ENCODE measurements around the gene C6orf89.
"Not testable (repeated sequence)": the region's sequence is repeated elsewhere in the genome, so short reads cannot be mapped to it uniquely, and the experiment has no call there.

C6orf89 gene

GRCh38 chr6:36924131-36924530, 38.4 kb downstream of the C6orf89 start:
- DNase-seq (ENCODE audit: low read depth), result no peak

DNA sequence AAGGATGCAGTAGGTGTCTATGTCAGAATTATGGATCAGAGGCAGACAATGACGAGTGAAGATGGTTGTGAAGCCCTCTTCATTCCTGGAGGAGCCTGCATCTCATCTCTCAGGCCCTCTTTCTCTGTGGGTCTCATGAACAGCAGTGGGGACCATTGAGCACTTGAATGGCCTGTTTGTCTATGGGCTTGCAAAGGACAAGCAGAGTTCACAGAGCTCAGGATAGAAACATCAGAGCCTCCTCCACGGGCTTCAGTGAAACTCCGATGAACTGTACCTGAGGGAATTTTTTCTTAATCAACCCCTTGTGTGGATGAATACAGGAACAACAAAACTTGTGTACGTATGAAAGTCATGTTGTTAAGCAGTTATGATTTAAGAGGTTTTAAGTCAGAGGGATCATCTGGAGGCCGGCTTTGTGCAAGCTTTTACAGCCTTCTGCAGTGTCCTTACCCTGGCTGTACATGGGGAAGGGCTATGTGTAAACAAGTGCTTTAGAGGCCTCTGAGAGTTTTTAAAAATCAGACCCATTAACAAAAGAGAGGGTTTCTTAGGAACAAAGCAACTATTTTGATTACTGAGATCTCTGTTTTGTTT, 39.1 kb downstream of the C6orf89 start:
- no peak for DNase-seq (ENCODE audit: low read depth)

DNA sequence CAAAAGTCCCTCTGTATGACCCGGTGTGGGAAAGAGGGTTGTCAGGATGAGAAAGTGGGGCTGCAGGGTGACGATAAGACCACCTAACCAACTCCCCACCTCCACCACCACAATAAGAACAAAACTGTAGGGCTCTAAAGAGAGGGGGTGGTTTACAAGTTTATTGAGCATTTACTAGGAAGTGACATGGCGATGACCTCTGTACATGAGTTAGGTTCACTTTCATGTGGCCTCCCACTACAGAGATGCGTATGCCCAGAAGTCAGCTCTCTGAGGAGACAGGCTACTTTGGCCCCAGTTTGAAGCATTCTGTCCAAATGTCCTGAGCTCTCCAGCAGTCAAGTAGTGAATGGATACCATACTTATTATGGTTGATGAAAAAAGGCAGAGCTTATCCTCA, 40.1 kb downstream of the C6orf89 start:
- DNase-seq (ENCODE audit: low read depth), result no peak

- no peak for DNase-seq (ENCODE audit: low read depth)
Observed at GRCh38 chr6:36926708-36927513, 41.2 kb downstream of the C6orf89 start.

DNA sequence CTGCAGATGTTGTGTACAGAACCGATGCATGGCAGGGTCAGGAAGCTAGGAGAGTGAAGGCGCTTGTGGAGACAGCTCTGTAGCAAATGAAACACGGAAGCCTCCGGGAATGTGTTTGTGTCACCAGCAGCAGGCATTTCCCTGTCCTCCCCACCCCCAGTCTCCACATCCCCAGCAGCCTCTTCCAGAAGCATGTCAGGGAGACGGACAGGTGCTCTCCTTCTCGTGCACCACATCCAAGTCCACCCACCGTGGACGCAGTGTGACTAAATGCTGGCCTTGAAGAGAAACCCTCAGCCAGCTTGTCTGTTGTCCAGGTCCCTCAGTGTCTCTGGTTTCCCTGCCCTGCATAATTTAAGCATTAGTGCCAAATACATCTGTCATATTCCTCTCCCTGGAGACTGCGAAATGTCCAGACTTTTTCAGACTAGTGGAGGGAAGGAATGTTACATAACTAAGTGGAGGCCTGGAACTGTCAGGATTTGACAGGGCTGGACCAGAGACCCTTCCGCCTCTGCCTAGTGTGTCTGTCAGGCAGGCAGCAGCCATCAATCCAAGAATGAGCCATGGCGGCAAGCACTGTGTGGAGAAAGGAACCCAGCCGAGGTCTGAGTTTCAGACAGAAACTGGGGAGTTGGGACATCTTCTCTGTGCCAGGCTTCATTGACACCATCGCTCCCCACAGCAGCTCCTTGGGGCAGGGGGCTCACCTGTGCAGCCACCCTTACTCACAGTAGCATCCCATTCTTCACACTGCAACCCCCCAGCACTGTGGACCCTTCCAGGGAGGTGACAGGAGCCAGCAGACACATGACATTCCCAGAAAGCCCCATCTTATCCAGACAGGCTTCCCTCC, 42.2 kb downstream of the C6orf89 start:
- DNase-seq (ENCODE audit: low read depth), result no peak

- DNase-seq (ENCODE audit: low read depth), result no peak
Observed at GRCh38 chr6:36928547-36928918, 42.8 kb downstream of the C6orf89 start.

GRCh38 chr6:36929152-36929551, 43.4 kb downstream of the C6orf89 start:
- DNase-seq (ENCODE audit: low read depth), result no peak

DNA sequence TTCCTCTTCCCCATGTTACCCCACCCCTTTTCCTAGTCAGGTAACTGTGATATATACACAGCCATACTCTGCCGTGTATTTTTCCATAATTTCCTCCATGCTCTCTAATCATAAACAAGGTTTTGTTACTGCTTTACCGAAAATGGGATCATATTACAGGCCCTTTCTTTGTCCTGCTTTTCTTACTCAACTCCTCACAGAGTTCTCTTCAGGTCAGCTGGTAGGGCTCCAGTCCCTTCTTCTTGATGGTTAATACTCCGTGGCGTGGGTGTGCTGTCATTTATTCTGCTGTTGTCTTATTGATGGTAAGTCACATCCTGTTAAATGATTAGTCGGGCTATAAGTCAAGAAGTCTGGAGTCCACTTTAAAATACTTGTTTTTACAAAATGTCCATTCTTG, 43.9 kb downstream of the C6orf89 start:
- DNase-seq (ENCODE audit: low read depth), result no peak

- no peak for DNase-seq (ENCODE audit: low read depth)
Observed at GRCh38 chr6:36930483-36930882, 44.7 kb downstream of the C6orf89 start.

GRCh38 chr6:36933102-36933501, 47.4 kb downstream of the C6orf89 start:
- DNase-seq (ENCODE audit: low read depth), result no peak

- DNase-seq (ENCODE audit: low read depth), result no peak
Observed at GRCh38 chr6:36933519-36933918, 47.8 kb downstream of the C6orf89 start.

DNA sequence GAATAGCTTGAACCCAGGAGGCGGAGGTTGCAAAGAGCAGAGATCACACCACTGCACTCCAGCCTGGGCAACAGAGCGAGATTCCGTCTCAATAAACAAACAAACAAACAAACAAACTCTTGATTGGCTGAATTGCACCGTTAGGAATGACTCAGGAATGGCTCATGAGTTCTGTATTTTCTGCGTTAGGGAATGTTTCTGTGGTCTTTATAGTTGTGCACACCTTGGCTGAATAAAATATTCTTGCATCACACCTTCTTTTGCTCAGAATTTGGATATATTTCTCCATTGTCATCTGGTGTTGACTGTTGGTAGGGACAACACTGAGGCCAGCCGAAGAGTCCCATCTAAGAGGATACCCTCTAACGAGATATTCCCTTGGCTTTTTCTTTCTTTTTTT, 49.1 kb downstream of the C6orf89 start:
- no peak for DNase-seq (ENCODE audit: low read depth)

- DNase-seq (ENCODE audit: low read depth), result no peak
Observed at GRCh38 chr6:36936824-36937223, 51.1 kb downstream of the C6orf89 start.

DNA sequence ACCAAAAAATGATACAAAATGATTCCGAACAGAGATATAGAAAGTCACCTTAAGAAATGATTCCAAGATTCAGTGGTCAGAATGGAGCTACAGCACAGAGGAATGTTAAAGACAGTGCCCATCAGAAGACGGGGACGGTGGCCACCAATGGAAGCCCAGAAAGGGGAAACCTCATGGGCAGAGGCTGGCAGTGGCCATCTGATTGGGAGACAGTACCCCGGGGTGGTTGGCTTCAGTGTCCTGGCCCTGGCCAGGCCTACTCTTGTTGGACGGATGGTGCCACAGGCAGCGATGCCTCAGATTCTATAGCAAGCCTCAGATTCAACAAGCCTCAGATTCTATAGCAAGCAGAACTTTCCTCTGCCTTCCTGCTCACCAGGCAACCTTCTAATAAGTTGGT, 52.1 kb downstream of the C6orf89 start:
- DNase-seq (ENCODE audit: low read depth), result no peak

GRCh38 chr6:36938536-36938935, 52.8 kb downstream of the C6orf89 start:
- DNase-seq (ENCODE audit: low read depth), result no peak

DNA sequence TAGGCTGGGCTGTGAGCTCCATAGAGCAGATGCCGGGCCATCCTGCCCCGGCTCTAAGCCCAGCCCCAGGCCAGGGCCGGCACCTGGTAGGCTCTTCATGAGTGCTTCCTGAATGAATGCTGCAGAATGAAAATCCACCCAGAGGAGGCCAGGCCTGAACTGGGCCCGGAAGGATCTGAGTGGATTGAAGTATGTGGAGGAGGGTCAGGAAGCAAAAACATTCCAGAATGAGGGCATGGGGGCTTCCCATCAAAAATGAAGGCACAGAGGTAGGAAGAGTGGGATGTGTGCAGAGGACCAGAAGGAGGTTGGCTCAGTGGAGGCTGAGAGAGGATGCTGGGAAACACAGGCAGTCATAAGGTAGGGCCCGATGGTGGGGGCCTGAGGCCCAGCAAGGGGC, 53.3 kb downstream of the C6orf89 start:
- not testable (repeated sequence) for DNase-seq (ENCODE audit: low read depth)

DNA sequence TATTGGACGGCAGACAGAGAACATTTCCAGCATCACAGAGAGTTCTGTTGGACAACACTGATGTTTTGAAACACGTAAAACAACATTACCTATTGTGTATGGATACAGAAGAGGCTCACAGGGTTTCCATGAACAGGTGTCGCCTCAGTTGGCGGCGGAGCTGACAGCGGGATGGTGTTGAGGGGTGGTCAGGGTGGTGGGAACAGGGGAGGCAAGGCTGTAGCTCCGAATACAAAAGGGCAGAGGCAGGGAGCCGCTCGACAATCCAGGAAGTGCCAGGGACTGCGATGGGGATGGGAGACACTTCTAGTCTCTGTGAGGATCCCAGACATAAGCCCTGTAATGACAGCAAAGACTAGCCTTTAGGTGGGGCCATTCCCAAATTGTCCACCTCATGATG, 54.3 kb downstream of the C6orf89 start:
- no peak for DNase-seq (ENCODE audit: low read depth)

- not testable (repeated sequence) for DNase-seq (ENCODE audit: low read depth)
Observed at GRCh38 chr6:36941561-36941960, 55.8 kb downstream of the C6orf89 start.

GRCh38 chr6:36942329-36942728, 56.6 kb downstream of the C6orf89 start:
- DNase-seq (ENCODE audit: low read depth), result not testable (repeated sequence)

DNA sequence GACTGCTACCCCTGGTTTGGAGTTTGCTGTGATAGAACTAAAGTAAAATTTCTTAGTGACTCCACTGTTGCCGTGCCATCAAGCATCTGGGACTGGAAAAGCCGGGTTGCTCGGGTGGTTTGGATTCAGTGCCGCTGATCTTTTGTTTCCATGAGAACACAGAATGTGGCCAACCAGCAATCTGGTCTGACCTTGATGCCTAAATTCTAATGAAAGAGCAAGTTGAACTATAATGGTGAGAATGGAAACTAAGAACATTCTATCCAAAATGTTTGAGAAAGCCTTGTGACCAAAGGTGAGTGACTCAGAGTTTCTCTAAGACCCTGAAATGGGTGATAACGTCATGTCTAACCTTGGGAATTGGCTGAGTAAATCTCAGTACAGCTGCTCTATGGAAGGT, 58.9 kb downstream of the C6orf89 start:
- DNase-seq (ENCODE audit: low read depth), result no peak

GRCh38 chr6:36945301-36945700, 59.5 kb downstream of the C6orf89 start:
- DNase-seq (ENCODE audit: low read depth), result no peak

GRCh38 chr6:36946526-36946925, 60.8 kb downstream of the C6orf89 start:
- DNase-seq (ENCODE audit: low read depth), result no peak

Measured in stimulated activated CD8-positive, alpha-beta memory T cell treated with anti-CD3 and anti-CD28 coated beads, Interleukin-12 subunit alpha, Interleukin-12 subunit beta, amount 100 ng/mL, for 4 hours (primary cell).